Natural killer cell (primary cell): ENCODE results near the gene CMTM4. TPM values are rescaled to one million over a fixed set of nuclear protein-coding genes. Genes with fewer than 3 reads are reported as not detected.

Source experiments
- ATAC-seq, 3 donors: fragments of 150-1000 bp in 2 of 3; fragments of 200-7000 bp in 1 of 3; cut with Tn5 transposase; 1 replicate in 1 of 3; 2 replicates in 2 of 3; pipeline ENCODE4 v1.10.0; 2021; ENCODE audit warnings: mild to moderate bottlenecking in 2 of 3, moderate library complexity in 2 of 3
- DNase-seq, 2 donors: peaks; one replicate each; pipeline versions ENCODE4 v3.0.0 to v3.0.0-alpha.2; 2013 to 2021; ENCODE audit warnings: mixed read lengths in 1 of 2
- H3K27ac ChIP-seq: one replicate; pipeline ENCODE4 v1.5.1; 2013; ENCODE audit warnings: mild to moderate bottlenecking, low read length
- H3K27me3 ChIP-seq: one replicate; pipeline ENCODE4 v1.6.1; 2013; ENCODE audit warnings: low read length; ENCODE audit not compliant: control insufficient read depth, insufficient read depth
- H3K36me3 ChIP-seq: one replicate; pipeline ENCODE4 v1.6.1; 2013; ENCODE audit warnings: low read length; ENCODE audit not compliant: control insufficient read depth, insufficient read depth
- H3K4me1 ChIP-seq: one replicate; pipeline ENCODE4 v1.6.1; 2013; ENCODE audit warnings: low read length; ENCODE audit not compliant: control insufficient read depth, insufficient read depth
- H3K4me3 ChIP-seq: one replicate; pipeline ENCODE4 v1.5.1; 2013; ENCODE audit warnings: low read length
- H3K9me3 ChIP-seq: one replicate; pipeline ENCODE4 v1.6.1; 2013; ENCODE audit warnings: low read length; ENCODE audit not compliant: control insufficient read depth, insufficient read depth
- H3K27ac Mint-ChIP-seq, 2 donors: one replicate each; pipeline ENCODE4 v1.8.0; 2022; ENCODE audit warnings: mild to moderate bottlenecking in 2 of 2, mixed read lengths in 2 of 2, moderate library complexity in 1 of 2
- H3K27me3 Mint-ChIP-seq, 2 donors: one replicate each; pipeline ENCODE4 v1.8.0; 2022; ENCODE audit warnings: low read depth in 2 of 2, mixed read lengths in 2 of 2
- H3K36me3 Mint-ChIP-seq: one replicate; pipeline ENCODE4 v1.8.0; 2022; ENCODE audit warnings: mixed read lengths
- H3K4me1 Mint-ChIP-seq, 2 donors: one replicate each; pipeline ENCODE4 v1.8.0; 2022; ENCODE audit warnings: mixed read lengths in 2 of 2
- H3K4me3 Mint-ChIP-seq: one replicate; pipeline ENCODE4 v1.8.0; 2022; ENCODE audit warnings: mild to moderate bottlenecking, moderate library complexity, mixed read lengths
- H3K9me3 Mint-ChIP-seq, 2 donors: one replicate each; pipeline ENCODE4 v1.8.0; 2022; ENCODE audit warnings: mixed read lengths in 2 of 2
- CTCF ChIP-seq: fragments of 200-600 bp; IDR thresholded peaks from one replicate; pipeline ENCODE4 v1.8.0; 2022; ENCODE audit warnings: antibody characterized with exemption
- WGBS: methylation state at CpG from one replicate; pipeline ENCODE4 v1.1.7; 2013; ENCODE audit warnings: missing lambda C conversion rate; ENCODE audit not compliant: insufficient coverage; 5-methylcytosine and 5-hydroxymethylcytosine counted together
- intact Hi-C: fragments of 100-400 bp; cut with micrococcal nuclease; formaldehyde crosslinking; loops from one replicate; pipeline ENCODE4 v1.14.2; 2022
- total RNA-seq, 4 donors: library from RNA; stranded (reverse); fragments of 120-200 nt in 1 of 4; gene quantifications; one replicate each; pipeline versions ENCODE4 v1.2.3 to v1.2.4, GENCODE V29; 2013 to 2022

CMTM4 gene
- total RNA-seq, 3 donors from 2014 or later (not counting 1 experiment from before 2014, with no cell fraction given), result 0.61 to 1.4 (median 0.85) TPM

GRCh38 chr16:66681676-66682075 is 14.9 kb downstream of the CMTM4 start:
- Mint-ChIP-seq H3K27me3 (no peaks in the 10 kb centered on the region), H3K27ac (no peak overlapping the region), H3K4me1 (no peaks in the 10 kb centered on the region), H3K36me3 (no peaks in the 10 kb centered on the region), H3K9me3 (no peaks in the 10 kb centered on the region), H3K4me3 (no peak overlapping the region)
- Histone ChIP-seq H3K4me1 (no peaks in the 10 kb centered on the region), H3K27ac (no peak overlapping the region), H3K36me3 (no peaks in the 10 kb centered on the region), H3K9me3 (no peaks in the 10 kb centered on the region), H3K4me3 (no peak overlapping the region), H3K27me3 (no peaks in the 10 kb centered on the region)
- ATAC-seq, result no peak
- TF ChIP-seq CTCF, result no peak
- no peak for DNase-seq
- intact Hi-C loops, result no loop called here
- 86% methylated on average over 4 of the region's 4 CpGs for WGBS

GRCh38 chr16:66678337-66678736 is 18.2 kb downstream of the CMTM4 start:
- no peaks in the 10 kb centered on the region for H3K9me3 Mint-ChIP-seq
- no peak overlapping the region for H3K4me3 Mint-ChIP-seq

GRCh38 chr16:66677836-66678235 is 18.7 kb downstream of the CMTM4 start:
- no peak overlapping the region for H3K27ac Mint-ChIP-seq
- H3K4me3 Mint-ChIP-seq, result no peak overlapping the region
- no peak overlapping the region for H3K27ac ChIP-seq
- TF ChIP-seq CTCF, result no peak
- no peak for DNase-seq
- 87% methylated on average over 6 of the region's 6 CpGs for WGBS
- H3K4me1 ChIP-seq, result no peaks in the 10 kb centered on the region
- H3K4me3 ChIP-seq, result no peak overlapping the region
- no peaks in the 10 kb centered on the region for H3K27me3 ChIP-seq
- no peaks in the 10 kb centered on the region for H3K36me3 ChIP-seq
- ATAC-seq, result no peak
- intact Hi-C loops, result no loop called here
- no peaks in the 10 kb centered on the region for H3K27me3 Mint-ChIP-seq
- no peaks in the 10 kb centered on the region for H3K9me3 ChIP-seq
- no peaks in the 10 kb centered on the region for H3K36me3 Mint-ChIP-seq
- no peaks in the 10 kb centered on the region for H3K9me3 Mint-ChIP-seq
- no peaks in the 10 kb centered on the region for H3K4me1 Mint-ChIP-seq

More at GRCh38 chr16:66678337-66678736, 18.2 kb downstream of the CMTM4 start:
- WGBS, result 89% methylated on average over 2 of the region's 2 CpGs
- Histone ChIP-seq H3K27me3 (no peaks in the 10 kb centered on the region), H3K36me3 (no peaks in the 10 kb centered on the region), H3K4me3 (no peak overlapping the region), H3K9me3 (no peaks in the 10 kb centered on the region), H3K27ac (no peak overlapping the region), H3K4me1 (no peaks in the 10 kb centered on the region)
- no peak overlapping the region for H3K27ac Mint-ChIP-seq
- no peaks in the 10 kb centered on the region for H3K27me3 Mint-ChIP-seq
- H3K36me3 Mint-ChIP-seq, result no peaks in the 10 kb centered on the region
- no peak for ATAC-seq
- no peak for TF ChIP-seq CTCF
- no peak for DNase-seq
- intact Hi-C loops, result no loop called here
- H3K4me1 Mint-ChIP-seq, result no peaks in the 10 kb centered on the region

- intact Hi-C loops, result no loop called here
- Mint-ChIP-seq H3K27ac (no peak overlapping the region), H3K4me1 (no peaks in the 10 kb centered on the region)
Measured at GRCh38 chr16:66677179-66677578, 19.4 kb downstream of the CMTM4 start.

More at GRCh38 chr16:66677179-66677578, 19.4 kb downstream of the CMTM4 start:
- ATAC-seq, result no peak
- no peak for TF ChIP-seq CTCF
- H3K4me1 ChIP-seq, result no peaks in the 10 kb centered on the region
- H3K4me3 ChIP-seq, result no peak overlapping the region
- DNase-seq, result no peak
- H3K27me3 ChIP-seq, result no peaks in the 10 kb centered on the region
- no peaks in the 10 kb centered on the region for H3K9me3 ChIP-seq
- Mint-ChIP-seq H3K9me3 (no peaks in the 10 kb centered on the region), H3K27me3 (no peaks in the 10 kb centered on the region), H3K4me3 (no peak overlapping the region), H3K36me3 (no peaks in the 10 kb centered on the region)
- no peak overlapping the region for H3K27ac ChIP-seq
- 89% methylated on average over 7 of the region's 7 CpGs for WGBS
- H3K36me3 ChIP-seq, result no peaks in the 10 kb centered on the region
